Karpas-422 (cell line): ENCODE results near the gene PAFAH2. TPM values are rescaled to one million over a fixed set of nuclear protein-coding genes. Genes with fewer than 3 reads are reported as not detected.

Experiments
- DNase-seq: peaks from one replicate; pipeline ENCODE4 v3.0.0-alpha.2; 2015
- H2AFZ ChIP-seq: fragments of 200-600 bp; sonication (generic); 2 replicates; pipeline ENCODE4 v1.6.1; 2014; ENCODE audit warnings: antibody characterized with exemption, low read length, mixed read lengths
- H3K27ac ChIP-seq: fragments of 200-600 bp; sonication (generic); 2 replicates; pipeline ENCODE4 v1.5.1; 2014; ENCODE audit warnings: mild to moderate bottlenecking, low read length, moderate library complexity
- H3K27me3 ChIP-seq: fragments of 200-600 bp; sonication (generic); 2 replicates; pipeline ENCODE4 v1.6.1; 2014; ENCODE audit warnings: low read length, mixed read lengths
- H3K36me3 ChIP-seq: fragments of 200-600 bp; sonication (generic); 2 replicates; pipeline ENCODE4 v1.6.1; 2014; ENCODE audit warnings: low read length, mixed read lengths; ENCODE audit not compliant: insufficient read depth
- H3K4me1 ChIP-seq: fragments of 200-600 bp; sonication (generic); 2 replicates; pipeline ENCODE4 v1.6.1; 2014; ENCODE audit warnings: mild to moderate bottlenecking, low read length, mixed read lengths
- H3K4me2 ChIP-seq: fragments of 200-600 bp; sonication (generic); 2 replicates; pipeline ENCODE4 v1.6.1; 2014; ENCODE audit warnings: low read length, low read depth, mild to moderate bottlenecking; ENCODE audit not compliant: poor library complexity, severe bottlenecking
- H3K4me3 ChIP-seq: fragments of 200-600 bp; sonication (generic); 2 replicates; pipeline ENCODE4 v1.5.1; 2014; ENCODE audit warnings: mild to moderate bottlenecking, antibody characterized with exemption, low read length, mixed read lengths
- H3K79me2 ChIP-seq: fragments of 200-600 bp; sonication (generic); 2 replicates; pipeline ENCODE4 v1.6.1; 2014; ENCODE audit warnings: mild to moderate bottlenecking, low read length, mixed read lengths
- H3K9ac ChIP-seq: fragments of 200-600 bp; sonication (generic); 2 replicates; pipeline ENCODE4 v1.6.0; 2014; ENCODE audit warnings: low read length
- H3K9me2 ChIP-seq: fragments of 200-600 bp; sonication (generic), shearing (Covaris generic); replicated peaks from 2 replicates; pipeline ENCODE4 v1.6.0; 2014; ENCODE audit warnings: mild to moderate bottlenecking, low read length, moderate library complexity; ENCODE audit not compliant: insufficient read depth
- H3K9me3 ChIP-seq: fragments of 300-700, 200-600 bp; sonication (generic); 2 replicates; pipeline ENCODE4 v1.6.1; 2014; ENCODE audit warnings: low read length, mixed read lengths
- H4K20me1 ChIP-seq: fragments of 200-600 bp; sonication (generic); 2 replicates; pipeline ENCODE4 v1.6.1; 2014; ENCODE audit warnings: mild to moderate bottlenecking, antibody characterized with exemption, low read length, low read depth; ENCODE audit not compliant: insufficient read depth
- total RNA-seq: library from RNA; depleted of rRNA; stranded (reverse); fragments of >200 nt; shearing (Covaris generic); gene quantifications from 2 replicates; pipeline ENCODE4 v1.2.3, GENCODE V29; 2014; ENCODE audit warnings: low replicate concordance

Gene PAFAH2
- total RNA-seq, 1 experiment from 2014 or later, result 1.6 TPM

DNA sequence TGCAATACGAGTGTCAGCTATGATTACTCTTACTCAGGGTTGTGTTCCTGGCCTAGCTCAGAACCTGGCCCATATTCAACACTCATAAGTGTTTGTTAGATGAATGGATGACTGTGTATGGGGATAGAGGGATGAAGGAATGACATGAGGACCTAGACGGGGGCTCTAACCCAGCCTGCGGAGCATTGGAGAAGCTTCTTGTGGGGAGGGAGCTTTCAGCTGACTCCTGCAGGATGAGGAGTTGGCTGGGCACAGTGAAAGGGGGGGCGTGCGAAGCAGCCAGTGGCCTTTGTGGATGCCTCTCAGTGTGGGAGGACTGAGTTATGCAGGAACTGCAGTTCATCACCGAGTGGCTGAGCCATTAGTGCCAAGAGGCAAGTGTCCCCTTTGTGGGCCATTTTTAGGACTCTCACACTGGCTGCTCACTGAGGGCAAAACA lies 22.5 kb upstream of the PAFAH2 start:
- H3K4me3 ChIP-seq, result no peak overlapping the region
- H3K79me2 ChIP-seq, result no peaks in the 10 kb centered on the region
- no peaks in the 10 kb centered on the region for H4K20me1 ChIP-seq
- no peaks in the 10 kb centered on the region for H3K27me3 ChIP-seq
- H3K27ac ChIP-seq, result no peak overlapping the region
- H3K9me2 ChIP-seq, result no peaks in the 10 kb centered on the region
- no peaks in the 10 kb centered on the region for H3K36me3 ChIP-seq
- no peak overlapping the region for H2AFZ ChIP-seq
- DNase-seq, result no peak
- H3K9me3 ChIP-seq, result no peaks in the 10 kb centered on the region
- H3K4me2 ChIP-seq, result no peak overlapping the region
- H3K4me1 ChIP-seq, result no peaks in the 10 kb centered on the region
- H3K9ac ChIP-seq, result no peak overlapping the region

DNA sequence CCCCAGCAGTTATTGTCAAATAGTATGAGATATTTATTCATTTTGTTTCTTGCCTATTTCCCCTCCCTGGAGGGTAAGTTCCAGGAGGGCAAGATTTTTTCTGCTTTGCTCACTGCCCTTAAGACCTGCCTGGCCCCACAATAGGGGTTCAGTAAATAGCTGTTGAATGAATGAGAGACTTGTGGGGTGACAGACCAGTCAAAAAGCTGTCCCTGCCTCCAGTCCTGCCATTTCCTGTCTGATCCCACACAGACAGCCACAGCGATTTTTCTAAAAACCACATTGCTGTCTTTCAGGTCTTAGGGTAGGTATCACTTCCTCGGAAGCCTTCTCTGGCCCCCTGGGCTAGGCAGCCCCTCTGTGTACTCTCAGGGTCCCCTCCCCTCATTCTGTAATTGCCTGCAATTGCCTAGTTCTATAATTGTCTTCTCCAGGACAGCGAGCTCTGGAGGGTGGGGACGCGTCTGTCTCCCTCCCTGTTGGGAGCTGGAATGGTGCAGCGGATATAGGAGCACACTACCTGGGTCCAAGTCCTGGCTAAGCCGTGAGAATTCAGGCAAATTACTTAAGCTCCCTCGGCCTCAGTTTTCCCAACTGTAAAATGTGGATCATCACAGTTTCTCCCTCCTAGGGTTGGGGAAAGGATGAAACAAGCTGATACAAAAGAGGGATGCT lies 21.9 kb upstream of the PAFAH2 start:
- Histone ChIP-seq H2AFZ (no peak overlapping the region), H3K4me2 (no peak overlapping the region)

DNA sequence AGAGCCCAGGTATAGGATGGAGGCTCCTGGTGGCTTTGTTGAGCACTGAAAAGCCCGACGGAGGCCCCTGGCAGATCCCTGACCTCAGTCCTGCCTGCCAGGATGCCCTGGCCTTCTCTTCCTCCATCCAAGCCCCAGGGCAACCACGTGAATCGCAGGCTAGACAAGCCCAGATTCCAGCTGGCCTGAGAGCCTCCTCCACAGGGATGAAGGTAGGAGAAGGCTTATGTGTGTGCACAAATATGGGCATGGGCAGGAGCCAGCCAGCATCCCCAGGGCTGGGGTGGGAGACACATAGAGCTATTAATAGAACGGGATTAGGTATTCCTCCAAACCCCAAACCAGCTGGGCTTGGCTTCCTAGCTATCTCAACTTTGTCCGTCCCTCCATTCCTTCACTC lies 19.7 kb upstream of the PAFAH2 start:
- Histone ChIP-seq H3K9me3 (no peaks in the 10 kb centered on the region), H3K36me3 (no peaks in the 10 kb centered on the region), H3K4me2 (no peak overlapping the region), H3K27ac (no peak overlapping the region), H3K79me2 (no peaks in the 10 kb centered on the region), H3K4me1 (no peaks in the 10 kb centered on the region), H3K9me2 (no peaks in the 10 kb centered on the region), H3K9ac (no peak overlapping the region), H2AFZ (no peak overlapping the region), H4K20me1 (no peaks in the 10 kb centered on the region), H3K27me3 (no peaks in the 10 kb centered on the region), H3K4me3 (no peak overlapping the region)
- no peak for DNase-seq

More for the DNA sequence above, 21.9 kb upstream of the PAFAH2 start:
- H3K9me3 ChIP-seq, result no peaks in the 10 kb centered on the region
- no peaks in the 10 kb centered on the region for H3K36me3 ChIP-seq
- no peaks in the 10 kb centered on the region for H3K79me2 ChIP-seq
- no peaks in the 10 kb centered on the region for H3K4me1 ChIP-seq
- no peaks in the 10 kb centered on the region for H3K9me2 ChIP-seq
- H3K9ac ChIP-seq, result no peak overlapping the region
- no peak for DNase-seq
- no peak overlapping the region for H3K27ac ChIP-seq
- H4K20me1 ChIP-seq, result no peaks in the 10 kb centered on the region
- H3K27me3 ChIP-seq, result no peaks in the 10 kb centered on the region
- H3K4me3 ChIP-seq, result no peak overlapping the region

DNA sequence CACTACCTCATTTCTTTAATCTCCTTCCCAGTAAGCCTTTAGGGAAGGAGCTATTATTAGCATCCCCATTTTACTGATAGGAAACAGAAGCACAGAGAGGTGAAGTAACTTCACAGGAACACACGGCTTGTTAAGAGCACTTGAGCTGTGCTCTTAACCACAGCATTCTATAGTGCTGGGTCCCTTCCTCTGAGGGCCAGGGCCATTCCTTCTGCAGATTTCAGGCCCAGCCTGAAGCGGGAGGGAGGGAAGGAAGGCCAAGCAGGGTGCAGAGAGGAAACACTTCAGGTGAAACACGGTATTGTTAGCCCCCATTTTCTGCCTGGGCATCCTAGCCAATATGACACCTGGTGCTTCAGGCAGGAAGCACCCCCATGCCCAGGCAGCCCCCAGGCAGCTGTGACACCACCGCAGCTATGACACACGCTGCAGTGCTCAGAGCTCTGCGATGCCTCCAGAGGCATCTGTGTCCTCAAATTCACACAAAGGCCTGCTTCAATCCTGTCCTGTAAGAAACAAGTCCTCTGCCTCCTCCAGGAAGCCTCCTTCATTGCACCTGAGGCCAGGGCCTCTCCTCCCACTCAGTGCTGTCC lies 19.2 kb upstream of the PAFAH2 start:
- H2AFZ ChIP-seq, result no peak overlapping the region
- no peak for DNase-seq

DNA sequence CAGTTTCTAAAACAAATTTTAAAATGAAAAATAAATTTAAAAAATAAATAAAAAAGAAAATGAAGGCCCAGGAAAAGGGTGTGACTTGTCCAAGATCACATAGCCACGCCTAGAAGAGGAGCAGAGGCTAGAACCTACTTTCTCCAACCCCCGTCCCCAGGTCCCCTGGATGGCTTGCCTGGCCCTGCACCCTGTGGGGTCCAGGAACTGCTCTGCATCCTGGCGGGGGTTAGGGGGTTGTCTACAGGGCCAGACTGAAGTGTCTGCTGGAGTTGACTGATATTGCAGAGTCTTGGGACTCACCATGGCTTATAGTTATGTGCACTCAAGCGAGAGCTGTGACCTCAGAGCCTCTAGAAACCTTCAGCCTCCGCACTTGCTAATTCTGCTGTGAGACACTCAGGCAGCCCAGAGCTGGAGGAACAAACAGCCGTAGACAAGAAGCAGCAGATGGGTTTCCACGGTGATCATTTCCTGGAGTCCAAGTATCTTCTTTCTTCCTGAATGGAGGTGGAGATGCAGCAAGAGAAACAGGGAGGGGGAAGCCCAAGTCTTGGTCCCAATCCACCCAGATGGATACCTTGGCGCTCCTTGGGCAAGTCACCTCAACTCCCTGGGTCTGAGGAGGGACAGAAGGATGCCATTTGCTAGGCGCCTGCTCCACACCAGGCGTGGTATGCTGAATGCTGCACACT lies 18.5 kb upstream of the PAFAH2 start:
- Histone ChIP-seq H3K9ac (no peak overlapping the region), H3K36me3 (no peaks in the 10 kb centered on the region), H3K27ac (no peak overlapping the region), H3K79me2 (no peaks in the 10 kb centered on the region), H4K20me1 (no peaks in the 10 kb centered on the region), H3K9me3 (no peaks in the 10 kb centered on the region), H3K4me1 (no peaks in the 10 kb centered on the region), H2AFZ (no peak overlapping the region), H3K27me3 (no peaks in the 10 kb centered on the region), H3K4me2 (no peak overlapping the region), H3K9me2 (no peaks in the 10 kb centered on the region), H3K4me3 (no peak overlapping the region)
- DNase-seq, result no peak

More for the DNA sequence above, 19.2 kb upstream of the PAFAH2 start:
- Histone ChIP-seq H3K9ac (no peak overlapping the region), H4K20me1 (no peaks in the 10 kb centered on the region), H3K36me3 (no peaks in the 10 kb centered on the region), H3K9me2 (no peaks in the 10 kb centered on the region), H3K79me2 (no peaks in the 10 kb centered on the region), H3K9me3 (no peaks in the 10 kb centered on the region), H3K4me3 (no peak overlapping the region), H3K27me3 (no peaks in the 10 kb centered on the region), H3K4me1 (no peaks in the 10 kb centered on the region), H3K4me2 (no peak overlapping the region), H3K27ac (no peak overlapping the region)

DNA sequence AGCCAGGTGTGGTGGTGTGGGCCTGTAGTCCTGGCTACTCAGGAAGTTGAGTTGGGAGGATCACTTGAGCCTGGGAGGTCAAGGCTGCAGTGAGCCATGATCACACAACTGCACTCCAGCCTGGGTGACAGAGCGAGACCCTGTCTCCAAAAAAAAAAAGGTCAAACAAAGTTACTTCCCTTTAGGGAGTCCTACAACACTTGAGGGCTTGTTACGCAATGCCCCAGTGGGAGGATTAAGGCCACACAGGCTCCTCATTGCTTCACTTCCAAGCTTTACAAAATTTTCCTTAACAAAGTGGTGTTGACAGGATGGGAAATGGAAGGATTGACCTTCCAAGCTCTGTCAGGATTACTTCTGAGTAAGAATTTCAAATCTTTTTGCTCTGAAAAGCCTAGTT lies 17.5 kb upstream of the PAFAH2 start:
- no peak overlapping the region for H3K27ac ChIP-seq
- H3K9me2 ChIP-seq, result no peaks in the 10 kb centered on the region
- no peaks in the 10 kb centered on the region for H3K4me1 ChIP-seq
- no peak for DNase-seq
- H2AFZ ChIP-seq, result no peak overlapping the region
- no peak overlapping the region for H3K4me2 ChIP-seq
- H3K9ac ChIP-seq, result no peak overlapping the region
- no peaks in the 10 kb centered on the region for H4K20me1 ChIP-seq
- no peaks in the 10 kb centered on the region for H3K36me3 ChIP-seq
- no peaks in the 10 kb centered on the region for H3K27me3 ChIP-seq
- H3K79me2 ChIP-seq, result no peaks in the 10 kb centered on the region
- H3K4me3 ChIP-seq, result no peak overlapping the region
- no peaks in the 10 kb centered on the region for H3K9me3 ChIP-seq

DNA sequence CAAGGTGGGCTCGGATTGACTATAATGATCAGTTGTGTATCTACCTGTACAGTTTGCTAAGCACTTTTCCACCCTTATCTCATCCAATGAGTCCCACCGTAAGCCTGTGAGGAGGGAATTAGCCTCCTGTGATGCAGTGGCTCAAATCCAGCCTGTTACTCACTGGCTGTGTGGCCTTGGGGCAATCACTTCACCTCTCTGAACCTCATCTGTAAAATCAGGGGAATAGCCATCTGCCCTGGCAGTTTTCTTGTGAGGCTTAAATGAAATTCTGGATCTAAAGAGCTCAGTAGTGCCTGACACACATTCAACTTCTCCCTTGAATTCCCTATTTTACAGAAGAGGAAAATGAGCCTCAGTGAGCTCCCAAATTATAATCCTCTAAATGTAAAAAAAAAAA lies 16.3 kb upstream of the PAFAH2 start:
- Histone ChIP-seq H3K9me2 (no peaks in the 10 kb centered on the region), H4K20me1 (no peaks in the 10 kb centered on the region), H3K27me3 (no peaks in the 10 kb centered on the region), H3K4me2 (no peak overlapping the region), H3K79me2 (no peaks in the 10 kb centered on the region), H3K4me1 (no peaks in the 10 kb centered on the region), H3K4me3 (no peak overlapping the region), H3K9ac (no peak overlapping the region), H3K9me3 (no peaks in the 10 kb centered on the region), H3K27ac (no peak overlapping the region), H2AFZ (no peak overlapping the region), H3K36me3 (no peaks in the 10 kb centered on the region)
- DNase-seq, result no peak

DNA sequence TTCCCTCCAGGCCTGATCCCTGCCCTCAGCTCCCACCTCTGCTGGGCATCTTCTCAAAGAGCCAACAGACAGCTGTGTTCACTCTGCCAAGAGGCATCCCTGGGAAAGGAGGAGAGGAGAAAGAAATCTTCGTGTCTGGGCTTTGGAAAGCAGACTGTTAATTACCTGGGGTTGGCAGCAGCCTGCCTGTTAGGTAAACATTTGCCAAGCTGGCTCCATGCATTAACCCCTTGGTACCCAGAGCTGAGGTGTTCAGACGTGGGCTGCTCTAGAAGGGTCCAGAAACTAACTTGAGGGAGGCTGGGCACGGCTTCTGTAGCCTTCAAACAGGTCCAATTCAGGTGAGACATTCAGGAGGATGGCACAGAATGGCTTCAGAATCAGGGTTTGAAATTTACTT lies 15.0 kb upstream of the PAFAH2 start:
- Histone ChIP-seq H3K4me1 (no peaks in the 10 kb centered on the region), H3K79me2 (no peaks in the 10 kb centered on the region), H2AFZ (no peak overlapping the region), H3K9me2 (no peaks in the 10 kb centered on the region), H3K27ac (no peak overlapping the region), H3K4me2 (no peak overlapping the region), H4K20me1 (no peaks in the 10 kb centered on the region), H3K9me3 (no peaks in the 10 kb centered on the region), H3K27me3 (no peaks in the 10 kb centered on the region), H3K4me3 (no peak overlapping the region), H3K9ac (no peak overlapping the region), H3K36me3 (no peaks in the 10 kb centered on the region)
- DNase-seq, result no peak
